ENCODE results near the gene GAS6. TPM values are rescaled to one million over a fixed set of nuclear protein-coding genes. Genes with fewer than 3 reads are reported as not detected.

GAS6 gene
- total RNA-seq, 4 donors from 2014 or later, result 132 to 392 (median 217) TPM

GRCh38 chr13:113811081-113811928 is 52.6 kb downstream of the GAS6 start:
- 88% methylated on average over 5 of the region's 30 CpGs; no CpG with 5 or more reads in 1 of the 2 donors for WGBS, 2 donors (ENCODE audit: low coverage in 1 of 2)
- Histone ChIP-seq H3K27me3 (no peaks in the 10 kb centered on the region), H3K36me3 (no peaks in the 10 kb centered on the region), H3K9me3 (peaks cover 0 to 10% (median 0%) of the 10 kb centered on the region in 3 donors), H3K27ac (no peak overlapping the region), H3K4me3 (no peak overlapping the region), H3K4me1 (peaks cover 0 to 11% (median 0%) of the 10 kb centered on the region in 3 donors)
- no peak for ATAC-seq
- TF ChIP-seq, protein P1, sequence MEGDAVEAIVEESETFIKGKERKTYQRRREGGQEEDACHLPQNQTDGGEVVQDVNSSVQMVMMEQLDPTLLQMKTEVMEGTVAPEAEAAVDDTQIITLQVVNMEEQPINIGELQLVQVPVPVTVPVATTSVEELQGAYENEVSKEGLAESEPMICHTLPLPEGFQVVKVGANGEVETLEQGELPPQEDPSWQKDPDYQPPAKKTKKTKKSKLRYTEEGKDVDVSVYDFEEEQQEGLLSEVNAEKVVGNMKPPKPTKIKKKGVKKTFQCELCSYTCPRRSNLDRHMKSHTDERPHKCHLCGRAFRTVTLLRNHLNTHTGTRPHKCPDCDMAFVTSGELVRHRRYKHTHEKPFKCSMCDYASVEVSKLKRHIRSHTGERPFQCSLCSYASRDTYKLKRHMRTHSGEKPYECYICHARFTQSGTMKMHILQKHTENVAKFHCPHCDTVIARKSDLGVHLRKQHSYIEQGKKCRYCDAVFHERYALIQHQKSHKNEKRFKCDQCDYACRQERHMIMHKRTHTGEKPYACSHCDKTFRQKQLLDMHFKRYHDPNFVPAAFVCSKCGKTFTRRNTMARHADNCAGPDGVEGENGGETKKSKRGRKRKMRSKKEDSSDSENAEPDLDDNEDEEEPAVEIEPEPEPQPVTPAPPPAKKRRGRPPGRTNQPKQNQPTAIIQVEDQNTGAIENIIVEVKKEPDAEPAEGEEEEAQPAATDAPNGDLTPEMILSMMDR (IDR thresholded peaks at IDR 0.05), result no peak
- no peak for TF ChIP-seq EP300 (IDR thresholded peaks at IDR 0.05)
- TF ChIP-seq POLR2A (IDR thresholded peaks at IDR 0.05), result no peak
- no peak for TF ChIP-seq POLR2AphosphoS5 (IDR thresholded peaks at IDR 0.05)

DNA sequence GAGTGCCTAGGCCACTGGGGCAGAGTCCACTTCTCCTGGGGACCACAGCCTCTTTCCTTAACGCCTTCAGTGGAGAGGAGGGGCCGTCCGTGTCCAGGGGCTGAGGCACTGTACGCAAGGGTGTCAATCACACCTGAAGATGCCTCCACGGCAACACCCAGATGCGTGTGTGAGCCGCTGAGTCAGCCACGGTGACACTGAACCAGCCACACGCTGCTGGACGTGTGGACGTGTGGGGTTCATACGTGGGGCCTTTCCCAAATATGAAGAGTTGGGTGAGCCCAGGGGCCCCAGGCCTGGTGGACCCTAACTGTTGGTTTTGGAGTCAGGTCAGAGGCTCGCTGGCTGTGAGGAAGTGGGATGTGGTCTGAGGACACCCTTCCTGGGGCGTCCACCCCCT is 53.2 kb downstream of the GAS6 start:
- Histone ChIP-seq H3K9me3 (peaks cover 0 to 10% (median 0%) of the 10 kb centered on the region in 3 donors), H3K27ac (no peak overlapping the region), H3K4me3 (no peak overlapping the region), H3K4me1 (peaks cover 0 to 5% (median 0%) of the 10 kb centered on the region in 3 donors), H3K27me3 (no peaks in the 10 kb centered on the region), H3K36me3 (no peaks in the 10 kb centered on the region)
- TF ChIP-seq POLR2AphosphoS5 (IDR thresholded peaks at IDR 0.05), result no peak
- TF ChIP-seq, protein P1 (IDR thresholded peaks at IDR 0.05), result no peak
- TF ChIP-seq POLR2A (IDR thresholded peaks at IDR 0.05), result no peak
- TF ChIP-seq EP300 (IDR thresholded peaks at IDR 0.05), result no peak
- no peak for ATAC-seq
- whole genome bisulfite sequencing, 2 donors (ENCODE audit: low coverage in 1 of 2), result 92% methylated on average over 7 of the region's 14 CpGs; no CpG with 5 or more reads in 1 of the 2 donors

DNA sequence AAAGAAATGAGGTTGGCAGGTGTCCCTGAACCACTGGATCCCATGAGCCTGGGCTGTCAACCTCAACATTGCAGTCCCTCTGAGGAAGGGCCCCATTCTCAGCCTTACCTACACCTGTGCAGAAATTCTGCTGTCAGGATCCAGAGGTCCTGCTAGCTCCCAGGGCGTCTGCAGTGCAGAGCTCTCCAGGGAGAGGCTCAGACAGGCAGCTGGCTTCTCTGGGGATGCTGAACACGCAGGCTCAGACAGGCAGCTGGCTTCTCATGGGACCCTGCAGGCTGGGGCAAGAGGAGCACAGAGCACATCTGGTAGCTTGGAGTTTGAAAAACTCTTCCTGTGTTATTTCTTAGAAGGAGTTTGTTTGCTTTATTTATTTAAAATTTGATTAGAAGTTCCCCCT is 53.9 kb downstream of the GAS6 start:
- Histone ChIP-seq H3K27ac (no peak overlapping the region), H3K9me3 (peaks cover 0 to 10% (median 0%) of the 10 kb centered on the region in 3 donors), H3K4me3 (no peak overlapping the region), H3K36me3 (no peaks in the 10 kb centered on the region), H3K27me3 (no peaks in the 10 kb centered on the region), H3K4me1 (no peaks in the 10 kb centered on the region)
- TF ChIP-seq EP300 (IDR thresholded peaks at IDR 0.05), result no peak
- TF ChIP-seq, protein P1 (IDR thresholded peaks at IDR 0.05), result no peak
- no peak for ATAC-seq
- WGBS, 2 donors (ENCODE audit: low coverage in 1 of 2), result 80% methylated on average over 1 of the region's 2 CpGs; no CpG with 5 or more reads in 1 of the 2 donors

- Histone ChIP-seq H3K4me1 (peaks cover 0 to 10% (median 0%) of the 10 kb centered on the region in 3 donors), H3K27me3 (no peaks in the 10 kb centered on the region), H3K9me3 (peaks cover 0 to 10% (median 0%) of the 10 kb centered on the region in 3 donors), H3K27ac (no peak overlapping the region), H3K36me3 (no peaks in the 10 kb centered on the region), H3K4me3 (no peak overlapping the region)
- TF ChIP-seq POLR2AphosphoS5 (IDR thresholded peaks at IDR 0.05) (no peak), EP300 (IDR thresholded peaks at IDR 0.05) (no peak), POLR2A (IDR thresholded peaks at IDR 0.05) (no peak)
- TF ChIP-seq, protein P1 (IDR thresholded peaks at IDR 0.05), result no peak
- 81 to 85% methylated on average over 8 to 9 of the region's 12 CpGs for WGBS, 2 donors (ENCODE audit: low coverage in 1 of 2)
- no peak for ATAC-seq
These were observed 55.6 kb downstream of the GAS6 start for GRCh38 chr13:113808058-113808834.

Data from gastroesophageal sphincter (tissue), 4 donors.